Measurements from ENCODE around the gene MYRIP.

- TF ChIP-seq CTCF (IDR thresholded peaks at IDR 0.05) = no peak
- no peak for TF ChIP-seq POLR2A (IDR thresholded peaks at IDR 0.05)
Measured at GRCh38 chr3:40021338-40021737, 211.9 kb downstream of the MYRIP start.

Measured in adrenal gland (tissue), 5 donors.